Measurements from ENCODE around the gene UBASH3A.

DNA sequence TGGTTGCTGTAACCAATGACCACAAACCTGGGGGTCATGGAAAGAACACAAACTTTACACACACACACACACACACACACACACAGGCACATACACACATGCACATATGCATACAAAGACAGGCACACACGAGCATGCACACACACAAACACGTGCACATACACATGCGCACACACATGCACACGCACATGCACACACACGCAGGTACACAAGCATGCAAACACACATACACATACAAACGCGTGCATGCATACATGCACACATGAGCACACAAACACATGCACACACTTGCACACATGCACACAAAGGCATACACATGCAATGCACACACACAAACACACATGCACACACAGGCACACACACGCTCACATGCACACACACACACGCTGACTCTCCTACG lies 44.0 kb downstream of the UBASH3A start:
- TF ChIP-seq ZNF560 (tag by site-specific recombination; IDR thresholded peaks at IDR 0.05; ENCODE audit: borderline replicate concordance) (no peak), ZNF558 (tag by site-specific recombination; IDR thresholded peaks at IDR 0.05) (no peak), KLF10 (tag by site-specific recombination; IDR thresholded peaks at IDR 0.05) (no peak), ZNF501 (tag by site-specific recombination; IDR thresholded peaks at IDR 0.05) (no peak), ZNF274 (IDR thresholded peaks at IDR 0.05; ENCODE audit: low read length) (no peak), ZNF274 (tag by site-specific recombination; IDR thresholded peaks at IDR 0.05; ENCODE audit: borderline replicate concordance) (no peak), ZFP37 (tag by site-specific recombination; IDR thresholded peaks at IDR 0.05) (no peak), ZNF654 (tag by site-specific recombination; IDR thresholded peaks at IDR 0.05; ENCODE audit: low read depth) (no peak)
- TF ChIP-seq, protein P1, sequence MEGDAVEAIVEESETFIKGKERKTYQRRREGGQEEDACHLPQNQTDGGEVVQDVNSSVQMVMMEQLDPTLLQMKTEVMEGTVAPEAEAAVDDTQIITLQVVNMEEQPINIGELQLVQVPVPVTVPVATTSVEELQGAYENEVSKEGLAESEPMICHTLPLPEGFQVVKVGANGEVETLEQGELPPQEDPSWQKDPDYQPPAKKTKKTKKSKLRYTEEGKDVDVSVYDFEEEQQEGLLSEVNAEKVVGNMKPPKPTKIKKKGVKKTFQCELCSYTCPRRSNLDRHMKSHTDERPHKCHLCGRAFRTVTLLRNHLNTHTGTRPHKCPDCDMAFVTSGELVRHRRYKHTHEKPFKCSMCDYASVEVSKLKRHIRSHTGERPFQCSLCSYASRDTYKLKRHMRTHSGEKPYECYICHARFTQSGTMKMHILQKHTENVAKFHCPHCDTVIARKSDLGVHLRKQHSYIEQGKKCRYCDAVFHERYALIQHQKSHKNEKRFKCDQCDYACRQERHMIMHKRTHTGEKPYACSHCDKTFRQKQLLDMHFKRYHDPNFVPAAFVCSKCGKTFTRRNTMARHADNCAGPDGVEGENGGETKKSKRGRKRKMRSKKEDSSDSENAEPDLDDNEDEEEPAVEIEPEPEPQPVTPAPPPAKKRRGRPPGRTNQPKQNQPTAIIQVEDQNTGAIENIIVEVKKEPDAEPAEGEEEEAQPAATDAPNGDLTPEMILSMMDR (tag by site-specific recombination; IDR thresholded peaks at IDR 0.05), result no peak
- TF ChIP-seq, protein P2, sequence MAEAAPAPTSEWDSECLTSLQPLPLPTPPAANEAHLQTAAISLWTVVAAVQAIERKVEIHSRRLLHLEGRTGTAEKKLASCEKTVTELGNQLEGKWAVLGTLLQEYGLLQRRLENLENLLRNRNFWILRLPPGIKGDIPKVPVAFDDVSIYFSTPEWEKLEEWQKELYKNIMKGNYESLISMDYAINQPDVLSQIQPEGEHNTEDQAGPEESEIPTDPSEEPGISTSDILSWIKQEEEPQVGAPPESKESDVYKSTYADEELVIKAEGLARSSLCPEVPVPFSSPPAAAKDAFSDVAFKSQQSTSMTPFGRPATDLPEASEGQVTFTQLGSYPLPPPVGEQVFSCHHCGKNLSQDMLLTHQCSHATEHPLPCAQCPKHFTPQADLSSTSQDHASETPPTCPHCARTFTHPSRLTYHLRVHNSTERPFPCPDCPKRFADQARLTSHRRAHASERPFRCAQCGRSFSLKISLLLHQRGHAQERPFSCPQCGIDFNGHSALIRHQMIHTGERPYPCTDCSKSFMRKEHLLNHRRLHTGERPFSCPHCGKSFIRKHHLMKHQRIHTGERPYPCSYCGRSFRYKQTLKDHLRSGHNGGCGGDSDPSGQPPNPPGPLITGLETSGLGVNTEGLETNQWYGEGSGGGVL (tag by site-specific recombination; IDR thresholded peaks at IDR 0.05), result no peak
- TF ChIP-seq, protein P3, sequence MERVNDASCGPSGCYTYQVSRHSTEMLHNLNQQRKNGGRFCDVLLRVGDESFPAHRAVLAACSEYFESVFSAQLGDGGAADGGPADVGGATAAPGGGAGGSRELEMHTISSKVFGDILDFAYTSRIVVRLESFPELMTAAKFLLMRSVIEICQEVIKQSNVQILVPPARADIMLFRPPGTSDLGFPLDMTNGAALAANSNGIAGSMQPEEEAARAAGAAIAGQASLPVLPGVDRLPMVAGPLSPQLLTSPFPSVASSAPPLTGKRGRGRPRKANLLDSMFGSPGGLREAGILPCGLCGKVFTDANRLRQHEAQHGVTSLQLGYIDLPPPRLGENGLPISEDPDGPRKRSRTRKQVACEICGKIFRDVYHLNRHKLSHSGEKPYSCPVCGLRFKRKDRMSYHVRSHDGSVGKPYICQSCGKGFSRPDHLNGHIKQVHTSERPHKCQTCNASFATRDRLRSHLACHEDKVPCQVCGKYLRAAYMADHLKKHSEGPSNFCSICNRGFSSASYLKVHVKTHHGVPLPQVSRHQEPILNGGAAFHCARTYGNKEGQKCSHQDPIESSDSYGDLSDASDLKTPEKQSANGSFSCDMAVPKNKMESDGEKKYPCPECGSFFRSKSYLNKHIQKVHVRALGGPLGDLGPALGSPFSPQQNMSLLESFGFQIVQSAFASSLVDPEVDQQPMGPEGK (tag by site-specific recombination; IDR thresholded peaks at IDR 0.05), result no peak
